Hepatocyte (in vitro differentiated cells): ENCODE results near the gene ROR2. TPM values are rescaled to one million over a fixed set of nuclear protein-coding genes. Genes with fewer than 3 reads are reported as not detected.

Experiments used
- DNase-seq: peaks from one replicate; pipeline ENCODE4 v3.0.0-alpha.2; 2016; ENCODE audit warnings: low spot score
- H2AFZ ChIP-seq: fragments of 200-600 bp; sonication (generic); 2 replicates; pipeline ENCODE4 v1.6.0; 2016; ENCODE audit warnings: antibody characterized with exemption, mild to moderate bottlenecking
- H3K27ac ChIP-seq: fragments of 200-600 bp; sonication (generic); 2 replicates; pipeline ENCODE4 v1.5.1; 2016; ENCODE audit warnings: mild to moderate bottlenecking
- H3K27me3 ChIP-seq: fragments of 200-600 bp; sonication (generic); 2 replicates; pipeline ENCODE4 v1.6.1; 2016
- H3K36me3 ChIP-seq: fragments of 200-600 bp; sonication (generic); replicated peaks from 2 replicates; pipeline ENCODE4 v1.5.1; 2016; ENCODE audit warnings: low read depth; ENCODE audit not compliant: insufficient read depth
- H3K4me1 ChIP-seq: fragments of 200-600 bp; sonication (generic); 2 replicates; pipeline ENCODE4 v1.5.1; 2016; ENCODE audit warnings: mild to moderate bottlenecking, moderate library complexity; ENCODE audit not compliant: insufficient read depth
- H3K4me2 ChIP-seq: fragments of 200-600 bp; sonication (generic); 2 replicates; pipeline ENCODE4 v1.6.0; 2016
- H3K4me3 ChIP-seq: fragments of 200-600 bp; sonication (generic); 2 replicates; pipeline ENCODE4 v1.5.1; 2016; ENCODE audit warnings: mild to moderate bottlenecking
- H3K79me2 ChIP-seq: fragments of 200-600 bp; sonication (generic); 2 replicates; pipeline ENCODE4 v1.6.0; 2017; ENCODE audit warnings: mild to moderate bottlenecking
- H3K9me2 ChIP-seq: fragments of 200-600 bp; sonication (generic); replicated peaks from 2 replicates; pipeline ENCODE4 v1.6.0; 2017; ENCODE audit warnings: mild to moderate bottlenecking; ENCODE audit not compliant: insufficient read depth
- H3K9me3 ChIP-seq: fragments of 200-600 bp; sonication (generic); 2 replicates; pipeline ENCODE4 v1.5.1; 2016; ENCODE audit warnings: low read depth, mild to moderate bottlenecking
- H4K20me1 ChIP-seq: fragments of 200-600 bp; sonication (generic); 2 replicates; pipeline ENCODE4 v1.6.0; 2016; ENCODE audit warnings: mild to moderate bottlenecking; ENCODE audit not compliant: insufficient read depth, poor library complexity, severe bottlenecking
- EZH2 ChIP-seq: fragments of 200-600 bp; sonication (generic); IDR thresholded peaks from 2 replicates; pipeline ENCODE4 v1.6.1; 2016; ENCODE audit warnings: antibody characterized with exemption, mild to moderate bottlenecking, borderline replicate concordance
- EZH2phosphoT487 ChIP-seq: fragments of 200-600 bp; sonication (generic); IDR thresholded peaks from one replicate; pipeline ENCODE4 v1.6.1; 2018; ENCODE audit warnings: antibody characterized with exemption, mild to moderate bottlenecking, low read depth, moderate library complexity; ENCODE audit not compliant: unreplicated experiment, severe bottlenecking
- WGBS: methylation state at CpG from one replicate; pipeline ENCODE4 v1.1.6; 2016; ENCODE audit warnings: low lambda C conversion rate; ENCODE audit errors: missing lambda C conversion rate; 5-methylcytosine and 5-hydroxymethylcytosine counted together
- polyA plus RNA-seq: library from polyadenylated mRNA; unstranded; fragments of >200 nt; fragmentation: Nextera tagmentation; extraction: Ambion mirVana; gene quantifications from 2 replicates; pipeline ENCODE4 v1.2.1, GENCODE V29; 2016
- total RNA-seq: library from RNA; depleted of rRNA; stranded (reverse); fragments of >200 nt; gene quantifications from 2 replicates; pipeline ENCODE4 v1.2.3, GENCODE V29; 2014
- TF ChIP-seq, protein P1 (sequence below): fragments of 200-600 bp; sonication (generic); IDR thresholded peaks from 2 replicates; pipeline ENCODE4 v1.5.1; 2016; ENCODE audit warnings: antibody characterized with exemption, mild to moderate bottlenecking; ENCODE audit not compliant: poor library complexity

The ROR2 gene
- total and polyA plus RNA-seq, 2 experiments from 2014 or later: 25.6 to 29.5 TPM

DNA sequence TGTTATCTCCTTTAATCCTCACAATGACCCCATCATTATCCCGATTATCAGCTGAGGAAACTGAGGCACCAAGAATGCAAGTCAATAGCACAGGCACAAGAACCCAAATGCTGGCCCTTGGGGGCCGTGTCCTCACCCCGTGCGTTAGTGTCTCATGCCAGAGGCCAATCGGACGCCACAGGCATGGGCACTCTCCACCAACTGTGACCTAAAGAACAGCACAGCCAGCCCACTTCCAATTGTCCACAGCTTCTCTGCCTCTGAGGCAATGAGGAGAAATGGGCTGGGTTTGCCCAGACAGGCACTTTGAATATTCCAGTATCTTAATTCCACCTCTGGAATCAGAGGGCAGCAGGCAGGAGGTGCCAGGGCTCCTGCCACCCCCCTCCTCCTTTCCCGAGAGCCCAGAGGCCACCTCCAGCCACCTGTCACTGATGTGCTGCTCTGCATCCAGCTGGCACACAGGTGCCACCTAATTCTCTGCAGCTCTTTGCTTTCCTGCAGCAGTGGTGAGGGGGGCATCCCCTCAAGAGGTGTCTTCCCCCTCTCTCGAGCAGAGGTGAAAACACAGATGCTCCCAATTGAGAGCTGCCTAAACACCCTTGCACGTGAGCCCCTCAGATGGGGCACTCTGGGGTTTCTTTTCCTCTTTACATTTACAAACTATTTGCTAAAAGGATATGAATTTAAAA lies 107.5 kb downstream of the ROR2 start:
- no peaks in the 10 kb centered on the region for H3K9me2 ChIP-seq
- H3K4me3 ChIP-seq: no peak overlapping the region
- H2AFZ ChIP-seq: no peak overlapping the region
- peaks cover 45% of the 10 kb centered on the region for H3K4me1 ChIP-seq
- no peaks in the 10 kb centered on the region for H3K27me3 ChIP-seq
- peaks cover 66% of the 10 kb centered on the region for H3K79me2 ChIP-seq
- WGBS: 82% methylated on average over 9 of the region's 9 CpGs
- no peak overlapping the region for H3K27ac ChIP-seq
- DNase-seq: no peak
- H3K36me3 ChIP-seq: no peaks in the 10 kb centered on the region
- no peaks in the 10 kb centered on the region for H3K9me3 ChIP-seq
- H4K20me1 ChIP-seq: no peaks in the 10 kb centered on the region
- TF ChIP-seq, protein P1, sequence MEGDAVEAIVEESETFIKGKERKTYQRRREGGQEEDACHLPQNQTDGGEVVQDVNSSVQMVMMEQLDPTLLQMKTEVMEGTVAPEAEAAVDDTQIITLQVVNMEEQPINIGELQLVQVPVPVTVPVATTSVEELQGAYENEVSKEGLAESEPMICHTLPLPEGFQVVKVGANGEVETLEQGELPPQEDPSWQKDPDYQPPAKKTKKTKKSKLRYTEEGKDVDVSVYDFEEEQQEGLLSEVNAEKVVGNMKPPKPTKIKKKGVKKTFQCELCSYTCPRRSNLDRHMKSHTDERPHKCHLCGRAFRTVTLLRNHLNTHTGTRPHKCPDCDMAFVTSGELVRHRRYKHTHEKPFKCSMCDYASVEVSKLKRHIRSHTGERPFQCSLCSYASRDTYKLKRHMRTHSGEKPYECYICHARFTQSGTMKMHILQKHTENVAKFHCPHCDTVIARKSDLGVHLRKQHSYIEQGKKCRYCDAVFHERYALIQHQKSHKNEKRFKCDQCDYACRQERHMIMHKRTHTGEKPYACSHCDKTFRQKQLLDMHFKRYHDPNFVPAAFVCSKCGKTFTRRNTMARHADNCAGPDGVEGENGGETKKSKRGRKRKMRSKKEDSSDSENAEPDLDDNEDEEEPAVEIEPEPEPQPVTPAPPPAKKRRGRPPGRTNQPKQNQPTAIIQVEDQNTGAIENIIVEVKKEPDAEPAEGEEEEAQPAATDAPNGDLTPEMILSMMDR: no peak
- TF ChIP-seq EZH2phosphoT487 (no peak), EZH2 (no peak)
- H3K4me2 ChIP-seq: no peak overlapping the region

DNA sequence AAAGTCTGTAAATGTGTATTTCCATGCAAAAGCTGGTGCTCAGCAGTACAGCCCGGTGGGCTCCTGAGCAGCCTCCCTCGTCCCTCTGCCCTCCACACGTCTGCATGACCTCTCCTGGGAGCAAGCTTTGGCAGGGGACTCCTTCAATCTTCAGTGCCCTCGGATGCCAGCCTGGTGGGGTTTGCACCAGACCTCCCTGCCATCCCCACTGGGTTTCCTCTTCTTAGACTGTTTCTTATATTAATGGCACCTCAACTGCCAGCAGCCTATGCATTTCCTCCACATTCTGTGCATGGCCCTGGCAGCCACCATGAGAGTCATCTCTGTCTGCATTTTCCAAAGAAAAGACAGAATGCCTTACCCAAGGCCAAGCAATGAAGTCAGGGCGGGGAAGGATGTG lies 108.4 kb downstream of the ROR2 start:
- no peak overlapping the region for H2AFZ ChIP-seq
- TF ChIP-seq, protein P1: no peak
- TF ChIP-seq EZH2phosphoT487 (no peak), EZH2 (no peak)
- H3K27me3 ChIP-seq: no peaks in the 10 kb centered on the region
- H3K27ac ChIP-seq: no peak overlapping the region
- H3K9me2 ChIP-seq: no peaks in the 10 kb centered on the region
- H3K9me3 ChIP-seq: no peaks in the 10 kb centered on the region
- H3K79me2 ChIP-seq: peaks cover 69% of the 10 kb centered on the region
- DNase-seq: no peak
- H3K4me3 ChIP-seq: no peak overlapping the region
- no peaks in the 10 kb centered on the region for H3K36me3 ChIP-seq
- peaks cover 51% of the 10 kb centered on the region for H3K4me1 ChIP-seq
- H3K4me2 ChIP-seq: no peak overlapping the region
- H4K20me1 ChIP-seq: no peaks in the 10 kb centered on the region
- 87% methylated on average over 5 of the region's 5 CpGs for WGBS

- peaks cover 69% of the 10 kb centered on the region for H3K79me2 ChIP-seq
- TF ChIP-seq, protein P1: no peak
- no peak for TF ChIP-seq EZH2
- no peak for TF ChIP-seq EZH2phosphoT487
- H4K20me1 ChIP-seq: no peaks in the 10 kb centered on the region
- H3K9me3 ChIP-seq: no peaks in the 10 kb centered on the region
- H3K27ac ChIP-seq: no peak overlapping the region
- no peaks in the 10 kb centered on the region for H3K27me3 ChIP-seq
- H3K4me3 ChIP-seq: no peak overlapping the region
- no peaks in the 10 kb centered on the region for H3K36me3 ChIP-seq
- 91% methylated on average over 6 of the region's 6 CpGs for WGBS
- no peak for DNase-seq
- no peaks in the 10 kb centered on the region for H3K9me2 ChIP-seq
- H2AFZ ChIP-seq: no peak overlapping the region
- H3K4me2 ChIP-seq: no peak overlapping the region
- peaks cover 57% of the 10 kb centered on the region for H3K4me1 ChIP-seq
Measured at GRCh38 chr9:91840882-91841281, 109.1 kb downstream of the ROR2 start.
